ENCODE measurements around the gene SPEF1. TPM values are rescaled to one million over a fixed set of nuclear protein-coding genes. Genes with fewer than 3 reads are reported as not detected.

The SPEF1 gene
- total RNA-seq, 1 donor: under 0.01 TPM

DNA sequence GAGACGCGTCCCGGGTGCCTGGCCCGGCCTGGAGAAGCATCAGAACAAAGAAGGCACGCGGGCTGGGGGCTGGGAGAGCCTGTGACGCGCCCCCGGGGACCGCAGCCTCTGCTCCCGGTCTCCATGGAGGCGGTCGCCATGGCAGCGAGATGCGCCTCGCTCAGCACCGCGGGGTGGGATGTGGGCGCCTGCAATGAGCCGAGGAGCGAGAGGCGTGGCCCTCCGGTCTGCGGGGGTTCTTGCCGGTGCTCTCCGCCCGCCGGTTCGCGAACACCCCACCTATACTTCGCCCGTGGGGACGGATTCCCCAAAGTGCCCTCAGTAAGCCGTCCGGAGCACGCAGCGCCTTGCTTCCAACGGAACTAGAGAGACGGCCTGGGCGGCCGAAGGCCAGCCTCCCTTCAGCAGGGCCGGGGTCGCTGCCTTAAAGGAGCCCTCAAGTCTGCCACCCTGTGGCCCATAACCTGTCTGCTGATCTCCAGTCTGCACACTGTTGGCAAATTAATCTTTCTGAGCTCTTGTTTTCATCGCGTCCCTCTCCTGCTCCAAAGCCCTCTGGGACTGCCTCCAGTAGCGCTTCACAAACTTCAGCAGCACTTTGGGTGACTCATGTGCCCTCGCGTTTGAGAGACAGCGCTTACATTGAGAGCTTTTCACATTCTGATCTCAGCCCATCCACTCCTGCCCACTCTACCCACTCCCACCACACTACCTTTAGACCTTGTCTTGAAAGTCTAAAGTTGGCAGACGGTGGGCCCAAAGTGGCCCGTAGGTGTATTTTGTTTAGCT is 12.7 kb downstream of the SPEF1 start:
- no peaks in the 10 kb centered on the region for H3K36me3 ChIP-seq (ENCODE audit: insufficient read depth, low read length)
- peak overlapping the region; percentile 88 for H3K4me3 ChIP-seq (ENCODE audit: insufficient read depth, low read length)
- H3K27me3 ChIP-seq (ENCODE audit: insufficient read depth, low read length): no peaks in the 10 kb centered on the region
- no peaks in the 10 kb centered on the region for H3K9me3 ChIP-seq (ENCODE audit: low read depth, low read length)
- H3K79me2 ChIP-seq (ENCODE audit: insufficient read depth, low read length): peaks cover 23% of the 10 kb centered on the region
- no peaks in the 10 kb centered on the region for H4K20me1 ChIP-seq (ENCODE audit: insufficient read depth, low read length)
- peak overlapping the region; percentile 94 for H2AFZ ChIP-seq (ENCODE audit: low read length)
- H3K4me1 ChIP-seq (ENCODE audit: insufficient read depth, low read length): peaks cover 34% of the 10 kb centered on the region
- TF ChIP-seq, protein P1, sequence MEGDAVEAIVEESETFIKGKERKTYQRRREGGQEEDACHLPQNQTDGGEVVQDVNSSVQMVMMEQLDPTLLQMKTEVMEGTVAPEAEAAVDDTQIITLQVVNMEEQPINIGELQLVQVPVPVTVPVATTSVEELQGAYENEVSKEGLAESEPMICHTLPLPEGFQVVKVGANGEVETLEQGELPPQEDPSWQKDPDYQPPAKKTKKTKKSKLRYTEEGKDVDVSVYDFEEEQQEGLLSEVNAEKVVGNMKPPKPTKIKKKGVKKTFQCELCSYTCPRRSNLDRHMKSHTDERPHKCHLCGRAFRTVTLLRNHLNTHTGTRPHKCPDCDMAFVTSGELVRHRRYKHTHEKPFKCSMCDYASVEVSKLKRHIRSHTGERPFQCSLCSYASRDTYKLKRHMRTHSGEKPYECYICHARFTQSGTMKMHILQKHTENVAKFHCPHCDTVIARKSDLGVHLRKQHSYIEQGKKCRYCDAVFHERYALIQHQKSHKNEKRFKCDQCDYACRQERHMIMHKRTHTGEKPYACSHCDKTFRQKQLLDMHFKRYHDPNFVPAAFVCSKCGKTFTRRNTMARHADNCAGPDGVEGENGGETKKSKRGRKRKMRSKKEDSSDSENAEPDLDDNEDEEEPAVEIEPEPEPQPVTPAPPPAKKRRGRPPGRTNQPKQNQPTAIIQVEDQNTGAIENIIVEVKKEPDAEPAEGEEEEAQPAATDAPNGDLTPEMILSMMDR (IDR thresholded peaks at IDR 0.05; ENCODE audit: extremely low read depth, low read depth, low read length): peak; percentile 33
- peak; percentile 94 for DNase-seq (ENCODE audit: insufficient read length, low spot score, missing footprints)
- H3K4me2 ChIP-seq (ENCODE audit: insufficient read depth, low read length): peak overlapping the region; percentile 95
- peak overlapping the region; percentile 83 for H3K27ac ChIP-seq (ENCODE audit: low read depth, low read length)

GRCh38 chr20:3767427-3768341 is 13.6 kb downstream of the SPEF1 start, which contains the start of gene ADISSP:
Gene ADISSP, minus strand, starts transcription at chr20:3767753. Its CDS starts 7,653 bp downstream, at chr20:3760100.
- TF ChIP-seq, protein P1 (IDR thresholded peaks at IDR 0.05; ENCODE audit: extremely low read depth, low read depth, low read length): no peak
- Histone ChIP-seq H3K4me2 (ENCODE audit: insufficient read depth, low read length) (peak within 1 kb of the TSS; percentile 95), H3K27me3 (ENCODE audit: insufficient read depth, low read length) (no peaks in the 10 kb centered on the region), H2AFZ (ENCODE audit: low read length) (peak within 1 kb of the TSS; percentile 94), H4K20me1 (ENCODE audit: insufficient read depth, low read length) (no peaks in the 10 kb centered on the region), H3K4me1 (ENCODE audit: insufficient read depth, low read length) (peaks cover 34% of the 10 kb centered on the region), H3K9me3 (ENCODE audit: low read depth, low read length) (no peaks in the 10 kb centered on the region), H3K36me3 (ENCODE audit: insufficient read depth, low read length) (no peaks in the 10 kb centered on the region), H3K27ac (ENCODE audit: low read depth, low read length) (peak within 1 kb of the TSS; percentile 83), H3K4me3 (ENCODE audit: insufficient read depth, low read length) (peak within 1 kb of the TSS; percentile 88), H3K79me2 (ENCODE audit: insufficient read depth, low read length) (peaks cover 24% of the 10 kb centered on the region)
- peak; percentile 100 for DNase-seq (ENCODE audit: insufficient read length, low spot score, missing footprints)

DNA sequence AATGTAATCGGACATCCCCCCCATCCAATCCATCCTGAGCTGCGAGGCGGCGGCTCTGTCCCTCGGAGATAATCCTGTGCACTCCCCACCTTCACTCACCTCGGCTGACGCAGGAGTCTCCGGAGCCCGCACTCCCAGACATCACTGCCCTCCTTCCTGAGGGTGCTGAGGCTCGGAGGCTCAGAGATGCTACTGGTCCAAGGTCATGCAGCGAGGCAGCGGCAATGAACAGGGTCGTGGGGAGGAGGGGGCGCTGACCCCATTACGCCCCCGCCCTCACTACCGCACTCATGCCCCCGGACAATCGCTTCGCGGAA is 14.2 kb downstream of the SPEF1 start:
- H3K9me3 ChIP-seq (ENCODE audit: low read depth, low read length): no peaks in the 10 kb centered on the region
- peak overlapping the region; percentile 95 for H3K4me2 ChIP-seq (ENCODE audit: insufficient read depth, low read length)
- no peaks in the 10 kb centered on the region for H3K36me3 ChIP-seq (ENCODE audit: insufficient read depth, low read length)
- DNase-seq (ENCODE audit: insufficient read length, low spot score, missing footprints): peak; percentile 87
- TF ChIP-seq, protein P1 (IDR thresholded peaks at IDR 0.05; ENCODE audit: extremely low read depth, low read depth, low read length): no peak
- H3K79me2 ChIP-seq (ENCODE audit: insufficient read depth, low read length): peaks cover 24% of the 10 kb centered on the region
- H3K4me3 ChIP-seq (ENCODE audit: insufficient read depth, low read length): peak overlapping the region; percentile 88
- H2AFZ ChIP-seq (ENCODE audit: low read length): peak overlapping the region; percentile 88
- H3K4me1 ChIP-seq (ENCODE audit: insufficient read depth, low read length): peaks cover 34% of the 10 kb centered on the region
- no peaks in the 10 kb centered on the region for H4K20me1 ChIP-seq (ENCODE audit: insufficient read depth, low read length)
- H3K27me3 ChIP-seq (ENCODE audit: insufficient read depth, low read length): no peaks in the 10 kb centered on the region
- H3K27ac ChIP-seq (ENCODE audit: low read depth, low read length): no peak overlapping the region
